Measurements from ENCODE around the gene AUTS2.

DNA sequence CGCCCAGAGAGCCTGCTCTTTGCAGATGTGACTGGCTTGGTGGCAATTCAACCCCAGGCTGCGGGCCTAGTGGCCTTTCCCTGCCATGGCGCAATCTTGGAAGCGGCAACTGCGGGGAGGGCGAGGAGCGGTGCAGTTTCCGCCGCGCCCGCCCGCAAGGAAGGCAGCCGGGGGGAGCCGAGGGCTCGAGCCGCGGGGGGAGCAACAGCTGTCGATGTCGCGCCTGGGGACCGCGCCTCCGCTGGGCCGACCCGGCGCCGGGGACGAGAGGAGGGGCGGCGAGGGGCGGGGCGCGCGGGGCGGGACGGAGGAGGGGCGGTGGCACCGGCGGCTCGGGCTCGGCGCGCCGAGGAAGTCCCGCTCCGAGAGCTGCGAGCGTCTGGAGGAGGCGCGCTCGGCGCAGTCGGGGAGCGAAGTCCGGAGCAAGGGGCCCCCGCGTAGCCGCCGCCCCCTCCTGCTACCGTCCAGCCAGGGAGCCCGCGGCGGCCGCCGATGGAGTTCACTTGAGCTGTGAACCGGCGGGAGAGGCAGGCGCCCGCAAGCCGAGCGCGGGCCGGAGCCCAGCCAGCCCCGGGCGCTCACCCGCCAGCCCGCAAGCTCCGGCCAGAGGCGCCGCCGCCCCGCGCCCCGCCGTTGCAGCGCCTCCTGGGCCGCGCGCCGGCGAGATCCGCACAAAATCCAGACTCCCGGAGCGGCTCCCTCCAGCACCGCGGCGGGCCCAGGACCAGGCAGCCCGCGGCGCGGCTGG lies 1095.6 kb downstream of the AUTS2 start:
- TF ChIP-seq FOXK2 (IDR thresholded peaks at IDR 0.05) (no peak), FOXM1 (IDR thresholded peaks at IDR 0.05; ENCODE audit: borderline replicate concordance) (no peak; the same call in 1 of the 2 replicates), ARNT (IDR thresholded peaks at IDR 0.05) (no peak), ELF4 (IDR thresholded peaks at IDR 0.05) (no peak)
